Lower leg skin (tissue), 3 donors: Measurements from ENCODE around the gene RARRES1.

Experiments
- POLR2A ChIP-seq, 2 donors: fragments of 450-650 bp; IDR thresholded peaks; one replicate each; pipeline ENCODE4 v1.6.1; 2016 to 2017; ENCODE audit warnings: antibody characterized with exemption in 2 of 2, mild to moderate bottlenecking in 1 of 2, moderate library complexity in 1 of 2
- TF ChIP-seq, protein P1 (sequence below), 3 donors: fragments of 450-650 bp; IDR thresholded peaks; one replicate each; pipeline ENCODE4 v1.5.1; 2016; ENCODE audit warnings: antibody characterized with exemption in 3 of 3, mild to moderate bottlenecking in 3 of 3, moderate library complexity in 2 of 3

DNA sequence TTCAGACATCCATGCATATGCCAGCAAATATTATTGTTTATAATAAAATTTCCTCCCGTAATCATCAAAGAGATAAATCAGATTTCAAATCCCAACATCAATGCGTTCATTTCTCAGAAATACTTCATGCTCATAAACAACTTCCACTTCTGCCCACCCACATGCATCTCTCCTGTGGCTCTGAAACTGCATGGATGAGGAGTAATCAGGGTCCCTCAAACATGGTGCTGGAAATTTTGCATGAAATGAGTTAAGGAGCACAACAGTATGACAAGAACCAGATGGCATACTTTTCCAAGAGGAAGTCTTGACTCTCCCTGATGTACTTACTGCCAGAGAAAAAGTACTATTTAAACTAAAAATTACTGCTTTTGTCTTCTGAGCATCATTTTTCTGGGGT lies 42.7 kb upstream of the RARRES1 start:
- TF ChIP-seq, protein P1, sequence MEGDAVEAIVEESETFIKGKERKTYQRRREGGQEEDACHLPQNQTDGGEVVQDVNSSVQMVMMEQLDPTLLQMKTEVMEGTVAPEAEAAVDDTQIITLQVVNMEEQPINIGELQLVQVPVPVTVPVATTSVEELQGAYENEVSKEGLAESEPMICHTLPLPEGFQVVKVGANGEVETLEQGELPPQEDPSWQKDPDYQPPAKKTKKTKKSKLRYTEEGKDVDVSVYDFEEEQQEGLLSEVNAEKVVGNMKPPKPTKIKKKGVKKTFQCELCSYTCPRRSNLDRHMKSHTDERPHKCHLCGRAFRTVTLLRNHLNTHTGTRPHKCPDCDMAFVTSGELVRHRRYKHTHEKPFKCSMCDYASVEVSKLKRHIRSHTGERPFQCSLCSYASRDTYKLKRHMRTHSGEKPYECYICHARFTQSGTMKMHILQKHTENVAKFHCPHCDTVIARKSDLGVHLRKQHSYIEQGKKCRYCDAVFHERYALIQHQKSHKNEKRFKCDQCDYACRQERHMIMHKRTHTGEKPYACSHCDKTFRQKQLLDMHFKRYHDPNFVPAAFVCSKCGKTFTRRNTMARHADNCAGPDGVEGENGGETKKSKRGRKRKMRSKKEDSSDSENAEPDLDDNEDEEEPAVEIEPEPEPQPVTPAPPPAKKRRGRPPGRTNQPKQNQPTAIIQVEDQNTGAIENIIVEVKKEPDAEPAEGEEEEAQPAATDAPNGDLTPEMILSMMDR (IDR thresholded peaks at IDR 0.05), result no peak
- no peak for TF ChIP-seq POLR2A (IDR thresholded peaks at IDR 0.05)
